Ascending aorta (tissue), 2 donors: ENCODE measurements around the gene HELZ. TPM values are rescaled to one million over a fixed set of nuclear protein-coding genes. Genes with fewer than 3 reads are reported as not detected.

ENCODE experiments used
- DNase-seq, 2 donors: peaks; one replicate each; pipeline ENCODE4 v3.0.0-alpha.2; 2019; ENCODE audit warnings: low spot score in 2 of 2
- H3K27ac ChIP-seq, 2 donors: fragments of 200-600 bp; sonication (generic); one replicate each; pipeline ENCODE4 v1.5.1; 2016 to 2017; ENCODE audit warnings: mild to moderate bottlenecking in 1 of 2
- H3K27me3 ChIP-seq: fragments of 200-600 bp; sonication (generic); one replicate; pipeline ENCODE4 v1.5.1; 2017
- H3K36me3 ChIP-seq, 2 donors: fragments of 200-600 bp; sonication (generic); one replicate each; pipeline ENCODE4 v1.5.1; 2016
- H3K4me1 ChIP-seq, 2 donors: fragments of 200-600 bp; sonication (generic); one replicate each; pipeline ENCODE4 v1.5.1; 2016 to 2017; ENCODE audit warnings: mild to moderate bottlenecking in 1 of 2
- H3K4me3 ChIP-seq, 2 donors: fragments of 200-600 bp; sonication (generic); one replicate each; pipeline ENCODE4 v1.5.1; 2016 to 2017; ENCODE audit warnings: mild to moderate bottlenecking in 1 of 2
- H3K9me3 ChIP-seq, 2 donors: fragments of 200-600 bp; sonication (generic); one replicate each; pipeline ENCODE4 v1.5.1; 2016
- CTCF ChIP-seq, 3 experiments: fragments of 200-600 bp in 2 of 3; fragments of 450-650 bp in 1 of 3; sonication (generic) in 2 of 3; IDR thresholded peaks; one replicate each; pipeline ENCODE4 v1.5.1; 2016 to 2019; ENCODE audit warnings: antibody characterized with exemption in 3 of 3, mild to moderate bottlenecking in 1 of 3, moderate library complexity in 1 of 3
- intact Hi-C: fragments of 100-400 bp; cut with DNase I; formaldehyde crosslinking; loops from one replicate; pipeline ENCODE4 v1.15.1; 2023
- total RNA-seq: library from RNA; depleted of rRNA; stranded (reverse); fragments of >200 nt; gene quantifications from one replicate; pipeline ENCODE4 v1.1.0, GENCODE V29; 2016

Gene HELZ
- total RNA-seq, 1 donor from 2014 or later = 36.1 TPM

DNA sequence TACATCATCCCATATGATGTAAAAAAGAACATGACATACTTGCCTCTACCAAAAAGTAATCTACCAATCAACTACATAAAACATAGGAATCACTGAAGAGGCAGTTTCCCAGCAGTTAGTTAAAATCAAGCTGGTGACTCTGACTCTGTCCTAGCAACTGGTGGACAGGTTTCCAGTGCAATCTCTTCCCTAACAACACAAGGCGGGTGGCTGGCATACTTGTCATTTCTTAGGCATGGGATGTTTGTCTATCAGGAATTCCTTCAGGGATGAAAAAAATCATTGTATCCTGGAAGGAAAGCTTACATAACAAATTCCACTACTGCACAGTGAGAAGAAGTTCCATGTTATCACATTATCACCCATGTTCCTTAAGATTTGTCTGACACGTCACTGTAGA, 50.9 kb downstream of the HELZ start:
- Histone ChIP-seq H3K4me3 (no peak overlapping the region), H3K27ac (no peak overlapping the region), H3K27me3 (no peaks in the 10 kb centered on the region), H3K4me1 (no peaks in the 10 kb centered on the region), H3K9me3 (no peaks in the 10 kb centered on the region), H3K36me3 (peaks cover under 1 to 15% of the 10 kb centered on the region in 2 donors)
- no peak for DNase-seq
- no peak for TF ChIP-seq CTCF (IDR thresholded peaks at IDR 0.05)
- intact Hi-C loops = no loop called here

DNA sequence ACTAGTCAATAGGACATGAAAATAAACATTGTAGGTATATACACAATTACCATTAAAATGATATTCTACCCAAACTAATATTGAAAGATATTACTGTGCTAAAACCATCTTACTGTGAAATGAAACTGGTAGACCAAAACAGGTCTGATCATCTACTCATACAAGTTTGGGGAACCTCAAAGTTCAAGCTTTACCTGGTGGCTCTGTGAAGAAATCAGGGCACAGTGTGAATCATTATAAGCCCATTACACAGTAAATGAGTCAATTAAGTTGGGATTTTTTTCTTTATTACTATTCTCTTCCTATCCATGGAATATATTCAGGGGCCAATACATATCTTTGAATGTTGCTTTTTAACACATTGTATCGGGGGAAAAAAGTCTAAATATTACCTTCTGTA, 57.1 kb downstream of the HELZ start:
- Histone ChIP-seq H3K4me1 (no peaks in the 10 kb centered on the region), H3K27me3 (no peaks in the 10 kb centered on the region), H3K9me3 (no peaks in the 10 kb centered on the region), H3K36me3 (peaks cover 5 to 22% of the 10 kb centered on the region in 2 donors), H3K27ac (no peak overlapping the region), H3K4me3 (no peak overlapping the region)
- no peak for TF ChIP-seq CTCF (IDR thresholded peaks at IDR 0.05)
- intact Hi-C loops = no loop called here
- DNase-seq = no peak

- TF ChIP-seq CTCF (IDR thresholded peaks at IDR 0.05) = no peak
- Histone ChIP-seq H3K27ac (no peak overlapping the region), H3K4me3 (no peak overlapping the region), H3K9me3 (no peaks in the 10 kb centered on the region), H3K27me3 (no peaks in the 10 kb centered on the region), H3K36me3 (peaks cover 5 to 20% of the 10 kb centered on the region in 2 donors), H3K4me1 (no peaks in the 10 kb centered on the region)
- no peak for DNase-seq
- intact Hi-C loops = no loop called here
Measured at GRCh38 chr17:67186782-67187181, 58.2 kb downstream of the HELZ start.

DNA sequence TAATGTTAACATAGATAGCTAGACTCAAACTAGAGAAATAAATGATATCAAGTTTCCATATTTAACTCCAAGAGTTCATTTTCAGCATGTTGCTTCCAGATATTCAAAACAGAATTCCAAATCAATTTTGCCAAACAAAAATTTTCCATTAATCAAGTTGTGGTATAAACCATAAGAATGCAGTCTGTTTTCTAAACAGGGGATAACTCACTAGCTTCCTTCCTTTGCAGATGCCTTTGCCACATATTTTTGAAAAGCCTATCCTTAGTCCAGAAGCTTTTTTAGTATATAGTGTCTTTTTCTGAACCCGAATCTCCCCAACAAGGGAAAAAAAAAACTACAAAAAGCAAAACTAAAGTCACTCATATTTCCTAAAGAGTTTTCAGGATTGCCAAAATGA, 61.5 kb downstream of the HELZ start:
- no peak overlapping the region for H3K27ac ChIP-seq
- DNase-seq = no peak
- H3K4me3 ChIP-seq = no peak overlapping the region
- H3K36me3 ChIP-seq = peaks cover 7 to 14% of the 10 kb centered on the region in 2 donors
- no peak for TF ChIP-seq CTCF (IDR thresholded peaks at IDR 0.05)
- H3K4me1 ChIP-seq = no peaks in the 10 kb centered on the region
- H3K9me3 ChIP-seq = no peaks in the 10 kb centered on the region
- no peaks in the 10 kb centered on the region for H3K27me3 ChIP-seq
- intact Hi-C loops = no loop called here

- H3K4me3 ChIP-seq = no peak overlapping the region
- DNase-seq = no peak
- no peaks in the 10 kb centered on the region for H3K27me3 ChIP-seq
- intact Hi-C loops = no loop called here
- no peak overlapping the region for H3K27ac ChIP-seq
- no peaks in the 10 kb centered on the region for H3K9me3 ChIP-seq
- TF ChIP-seq CTCF (IDR thresholded peaks at IDR 0.05) = no peak
- no peaks in the 10 kb centered on the region for H3K4me1 ChIP-seq
- H3K36me3 ChIP-seq = peaks cover 12 to 14% of the 10 kb centered on the region in 2 donors
Measured at GRCh38 chr17:67181825-67182224, 63.2 kb downstream of the HELZ start.

DNA sequence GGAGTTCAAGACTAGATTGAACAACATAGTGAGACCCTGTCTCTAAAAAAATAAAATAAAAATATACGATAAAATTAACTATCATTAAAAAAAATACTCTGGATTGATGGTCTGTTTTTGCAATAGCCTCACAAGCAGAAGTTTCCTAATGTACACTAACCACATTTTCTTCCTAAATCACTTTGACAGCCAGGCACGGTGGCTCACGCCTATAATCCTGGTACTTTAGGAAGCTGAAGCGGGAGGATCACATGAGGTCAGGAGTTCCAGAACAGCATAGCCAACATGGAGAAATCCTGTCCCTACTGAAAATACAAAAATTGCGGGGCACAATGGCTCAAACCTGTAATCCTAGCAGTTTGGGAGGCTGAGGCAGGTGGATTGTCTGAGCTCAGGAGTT, 64.7 kb downstream of the HELZ start:
- no peak for DNase-seq
- Histone ChIP-seq H3K27me3 (no peaks in the 10 kb centered on the region), H3K36me3 (peaks cover 12 to 20% of the 10 kb centered on the region in 2 donors), H3K4me1 (no peaks in the 10 kb centered on the region), H3K9me3 (no peaks in the 10 kb centered on the region), H3K4me3 (no peak overlapping the region), H3K27ac (no peak overlapping the region)
- intact Hi-C loops = no loop called here
- no peak for TF ChIP-seq CTCF (IDR thresholded peaks at IDR 0.05)
